IPS-11a (cell line): ENCODE results near the gene KCNQ2.
A peak's percentile ranks its signal among the peaks of the same experiment; 100 is the strongest.
"Not testable (repeated sequence)": the region's sequence is repeated elsewhere in the genome, so short reads cannot be mapped to it uniquely, and the experiment has no call there.

Source experiments
- H3K4me3 ChIP-seq: one replicate; pipeline ENCODE4 v1.5.1; 2013; ENCODE audit warnings: low read depth, low read length, control low read depth

Gene KCNQ2

DNA sequence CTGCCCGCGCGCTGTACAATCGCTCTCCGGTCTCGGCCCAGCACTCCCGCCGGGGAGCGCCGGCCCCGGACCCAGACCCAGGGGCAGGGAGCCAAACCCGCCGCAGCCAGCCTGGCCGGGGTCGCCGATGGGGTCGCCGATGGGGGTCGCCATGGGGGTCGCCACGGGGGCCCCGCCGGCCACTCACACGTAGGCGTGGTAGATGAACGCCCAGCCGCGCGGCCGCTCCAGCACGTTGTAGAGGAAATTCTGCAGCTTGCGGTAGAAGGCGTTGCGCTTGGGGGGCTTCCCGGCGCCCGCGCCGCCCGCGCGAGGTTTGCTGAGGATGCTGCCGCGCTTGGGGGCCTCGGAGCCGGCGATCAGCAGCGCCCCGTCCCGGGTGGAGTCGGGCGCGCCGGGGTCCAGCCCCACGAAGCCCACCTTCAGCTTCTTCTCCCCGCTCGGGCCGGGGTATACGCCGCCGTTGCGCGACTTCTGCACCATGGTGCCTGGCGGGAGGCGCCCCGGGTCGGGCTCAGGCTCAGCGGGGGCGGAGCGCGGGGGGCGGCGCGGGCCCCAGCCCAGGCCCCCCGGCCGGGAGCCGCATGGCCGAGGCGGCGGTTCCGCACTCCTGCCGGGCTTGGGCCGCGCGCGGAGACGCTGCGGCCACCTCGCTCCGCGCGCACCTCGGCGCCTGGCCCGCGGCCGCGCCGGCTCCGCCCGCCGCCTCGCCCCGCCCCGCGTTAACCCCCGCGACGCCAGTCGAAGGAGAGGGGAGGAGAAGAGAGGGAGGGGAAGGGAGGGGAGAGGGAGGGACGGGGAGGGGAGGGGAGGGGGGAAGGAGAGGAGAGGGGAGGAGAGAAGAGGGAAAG, at the start of gene KCNQ2:
Gene KCNQ2, minus strand, starts transcription at position 675 of the 851 bp plus-strand sequence. Its CDS starts 192 bp downstream, at position 483.
- H3K4me3 ChIP-seq, result peak within 1 kb of the TSS; percentile 60

DNA sequence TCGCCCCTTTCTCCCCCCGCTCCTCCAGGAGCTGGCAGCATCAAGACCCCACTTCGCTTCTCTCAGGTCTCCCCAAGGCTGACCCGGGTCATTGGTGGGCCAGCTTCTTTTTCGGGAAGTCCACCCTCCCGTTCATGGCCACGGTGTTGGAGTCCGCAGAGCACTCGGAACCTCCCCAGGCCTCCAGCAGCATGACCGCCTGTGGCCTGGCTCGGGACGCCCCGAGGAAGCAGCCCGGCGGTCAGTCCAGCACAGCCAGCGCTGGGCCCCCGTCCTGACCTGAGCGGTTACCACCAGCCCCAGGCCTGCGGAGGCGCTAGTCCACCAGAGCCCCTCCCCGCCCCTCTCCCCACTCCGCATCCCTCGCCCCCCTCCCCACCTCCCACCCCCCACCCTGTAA, 49.1 kb upstream of the KCNQ2 start:
- peak overlapping the region; percentile 89 for H3K4me3 ChIP-seq

DNA sequence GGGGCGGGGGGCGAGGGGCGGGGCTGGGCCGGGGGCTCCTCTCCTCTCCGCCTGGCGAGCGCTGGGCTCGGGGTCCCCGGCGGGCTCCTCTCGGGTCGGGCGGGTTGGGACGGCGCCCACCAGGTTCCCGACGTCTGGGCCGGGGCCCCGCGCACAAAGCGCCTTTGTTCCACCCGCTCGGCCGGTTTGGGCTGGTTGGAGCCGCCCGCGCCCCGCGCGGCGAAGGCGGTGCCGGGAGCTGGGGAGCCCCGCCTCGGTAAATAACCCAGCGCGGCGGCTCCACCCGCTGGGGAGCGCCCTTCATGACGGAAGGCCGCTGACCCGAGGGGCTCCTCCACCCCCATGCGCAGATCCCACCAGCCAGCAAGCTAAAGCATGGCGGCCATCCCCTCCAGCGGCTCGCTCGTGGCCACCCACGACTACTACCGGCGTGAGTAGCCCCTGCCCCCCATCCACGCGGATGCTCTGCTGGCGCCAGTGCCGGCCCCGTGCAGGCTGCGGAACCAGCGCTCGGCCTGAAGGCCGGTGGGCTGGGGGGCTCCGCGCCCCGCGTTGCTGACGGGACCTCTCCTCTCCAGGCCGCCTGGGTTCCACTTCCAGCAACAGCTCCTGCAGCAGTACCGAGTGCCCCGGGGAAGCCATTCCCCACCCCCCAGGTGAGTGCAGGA, 48.6 kb upstream of the KCNQ2 start:
- H3K4me3 ChIP-seq, result peak overlapping the region; percentile 89

DNA sequence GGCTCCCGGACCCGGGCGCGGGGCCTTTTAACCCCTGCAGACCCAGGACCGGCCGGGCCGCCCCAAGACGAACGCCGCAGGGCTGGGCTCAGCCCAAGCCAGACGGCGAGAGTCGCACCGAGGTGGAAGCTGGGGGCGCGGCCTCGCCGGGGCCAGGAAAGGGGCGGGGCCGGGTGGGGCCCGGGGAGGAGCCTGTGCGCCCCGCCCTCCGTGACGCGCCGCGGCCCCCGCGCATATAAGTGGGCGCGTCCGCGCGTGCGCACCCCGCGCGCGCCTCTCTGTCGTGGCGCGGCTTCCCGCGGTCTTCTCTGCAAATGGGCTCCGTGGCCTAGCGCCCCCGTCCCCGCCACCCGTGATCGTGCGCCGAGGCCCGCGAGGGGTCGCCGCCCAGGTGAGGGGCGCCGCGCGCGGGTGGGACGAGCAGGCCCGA, 48.1 kb upstream of the KCNQ2 start, which contains the start of gene PPDPF:
Gene PPDPF, plus strand, starts transcription at position 262 of the 430 bp plus-strand sequence. CDS start 544 bp downstream, outside the sequence.
- H3K4me3 ChIP-seq, result peak within 1 kb of the TSS; percentile 89

DNA sequence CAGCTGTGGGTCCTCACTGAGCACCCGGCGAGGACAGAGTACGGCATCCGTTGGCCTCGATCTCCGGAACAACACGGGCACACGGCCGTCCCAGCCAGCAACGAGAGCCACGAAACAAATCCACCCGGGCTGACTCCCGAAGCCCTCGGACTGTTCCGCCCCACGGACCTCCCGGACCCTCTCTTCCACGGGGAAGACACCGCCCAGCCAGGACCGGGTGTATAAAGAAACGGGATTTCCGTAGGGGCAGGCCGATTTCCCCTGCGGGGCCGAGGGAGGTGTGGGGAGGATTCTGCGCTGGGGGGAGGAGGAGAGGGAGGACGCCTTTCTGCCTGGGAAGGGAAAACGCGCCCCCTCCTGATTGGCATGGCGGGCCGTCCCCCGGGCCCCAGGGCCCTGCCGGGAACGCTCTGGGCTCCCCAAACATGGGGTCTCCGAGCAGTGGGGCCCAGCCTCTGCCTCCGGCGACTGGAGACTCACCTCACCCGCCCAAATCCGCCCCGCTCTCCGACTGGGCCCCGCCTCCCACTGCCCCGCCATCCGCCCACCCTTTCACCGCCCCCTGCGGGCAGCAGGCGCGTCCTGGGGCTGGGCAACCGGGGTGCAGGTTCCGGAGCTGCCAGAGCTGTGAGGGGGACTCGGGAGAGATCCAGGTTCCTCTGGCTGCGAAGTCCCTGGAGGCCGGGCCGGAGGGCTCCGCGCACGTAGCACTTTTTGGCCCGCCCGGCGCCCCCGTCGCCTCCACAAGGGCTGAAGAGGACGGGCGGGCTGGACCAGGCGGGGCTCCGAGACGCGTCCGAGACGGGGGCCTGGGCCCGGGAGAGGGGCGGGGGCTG, 47.4 kb upstream of the KCNQ2 start:
- H3K4me3 ChIP-seq, result peak overlapping the region; percentile 45

DNA sequence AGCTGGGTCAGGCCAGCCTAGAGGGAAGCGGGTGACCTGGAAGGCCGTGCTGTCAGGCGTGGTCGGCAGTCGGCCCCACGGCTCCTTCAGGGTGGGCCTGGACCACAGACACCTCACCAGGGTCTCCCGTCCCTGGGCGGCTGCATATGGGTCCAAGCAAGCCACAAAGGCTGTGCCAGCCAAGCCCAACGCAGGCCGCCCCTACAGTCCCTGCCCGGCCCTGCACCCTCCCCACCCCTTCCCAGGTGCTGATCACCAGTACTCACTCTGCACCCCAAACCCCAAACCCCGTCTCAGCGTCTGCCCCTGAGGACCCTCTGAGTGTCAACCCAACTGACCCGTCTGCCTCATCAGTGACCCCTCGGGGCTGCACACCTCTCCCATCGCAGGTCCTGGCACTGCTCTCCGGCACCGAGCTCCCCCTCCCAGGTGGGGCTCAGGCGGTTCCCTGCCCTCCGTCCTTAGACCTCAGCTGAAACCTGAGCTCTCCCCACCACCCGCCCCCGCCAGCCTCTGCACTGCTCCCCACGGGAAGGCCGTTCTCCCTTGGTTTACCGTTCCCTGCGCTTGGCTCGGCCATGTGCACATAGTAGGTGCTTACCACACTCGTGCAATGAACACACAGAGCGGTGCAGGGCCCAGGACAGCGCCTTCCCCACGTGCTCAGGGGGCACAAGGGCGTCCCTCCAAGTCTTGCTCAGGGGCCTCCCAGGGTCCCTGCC, 46.7 kb upstream of the KCNQ2 start:
- H3K4me3 ChIP-seq, result peak overlapping the region; percentile 15

DNA sequence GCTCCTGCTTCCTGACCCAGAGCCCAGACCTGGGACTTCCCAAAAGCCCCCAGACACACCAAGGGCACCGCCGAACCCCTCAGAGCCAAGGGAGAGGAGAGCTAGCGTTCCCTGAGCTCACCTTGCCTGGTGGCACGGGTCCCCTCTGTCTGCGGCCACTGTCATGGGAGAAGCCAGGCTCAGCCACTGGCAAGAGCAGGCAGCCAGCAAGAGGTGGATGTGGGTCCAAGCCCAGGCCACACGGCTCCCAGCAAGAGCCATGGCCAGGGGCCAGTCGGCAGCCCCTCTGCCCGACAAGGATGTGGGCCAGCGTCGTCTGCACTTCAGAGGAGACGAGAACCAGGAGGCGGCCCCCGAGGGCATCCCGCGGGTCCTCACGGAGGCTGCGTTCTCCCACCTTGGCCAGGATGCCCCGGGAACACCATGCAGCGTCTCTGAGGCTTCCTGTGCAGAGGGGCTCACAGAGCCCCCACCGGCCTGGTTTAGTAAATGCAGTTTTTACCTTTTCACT, 46.0 kb upstream of the KCNQ2 start:
- H3K4me3 ChIP-seq, result no peak overlapping the region

DNA sequence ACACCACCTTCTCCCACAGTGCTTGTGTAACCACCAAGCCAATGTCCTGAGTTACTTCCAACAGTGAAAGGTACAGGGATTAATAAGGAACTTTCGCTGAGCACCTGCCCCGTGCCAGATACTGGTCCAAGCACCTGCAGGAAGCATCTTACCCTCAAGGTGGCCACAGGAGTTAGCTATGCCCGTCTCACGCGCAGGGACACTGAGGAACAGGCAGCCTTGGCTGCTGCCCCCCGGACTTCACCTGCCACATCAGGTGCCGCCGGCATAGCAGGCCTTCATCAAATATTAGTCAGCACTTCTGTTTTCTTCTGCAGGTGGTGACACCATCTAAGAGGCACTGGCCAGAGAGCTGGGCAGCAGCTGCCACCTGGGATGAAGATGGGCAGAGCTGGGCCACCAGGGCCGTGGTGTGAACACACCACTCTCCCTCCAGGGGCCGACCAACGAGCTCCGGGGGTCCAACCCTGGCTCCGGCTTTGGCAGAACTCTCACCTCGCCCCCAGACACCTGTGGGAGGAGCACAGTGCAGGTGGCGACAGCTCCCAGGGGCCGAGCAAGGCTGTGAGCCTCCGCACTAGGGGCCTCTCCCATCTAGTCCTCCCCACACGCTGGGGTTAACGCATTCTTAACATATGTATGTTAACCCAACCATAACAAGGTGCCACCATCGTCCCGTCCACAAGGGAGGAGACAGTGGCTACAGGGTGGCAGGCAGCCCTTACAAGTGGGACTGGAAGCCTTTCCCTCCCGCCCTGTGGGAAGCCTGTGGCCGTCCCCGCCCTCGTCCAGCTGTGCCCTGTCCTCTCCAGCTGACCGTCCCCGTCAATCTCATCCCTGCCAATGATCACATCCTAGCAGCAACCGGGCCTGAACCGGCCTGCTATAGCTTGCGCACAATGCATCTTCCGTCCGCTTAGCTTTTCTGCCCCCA, 45.2 kb upstream of the KCNQ2 start:
- H3K4me3 ChIP-seq, result no peak overlapping the region

DNA sequence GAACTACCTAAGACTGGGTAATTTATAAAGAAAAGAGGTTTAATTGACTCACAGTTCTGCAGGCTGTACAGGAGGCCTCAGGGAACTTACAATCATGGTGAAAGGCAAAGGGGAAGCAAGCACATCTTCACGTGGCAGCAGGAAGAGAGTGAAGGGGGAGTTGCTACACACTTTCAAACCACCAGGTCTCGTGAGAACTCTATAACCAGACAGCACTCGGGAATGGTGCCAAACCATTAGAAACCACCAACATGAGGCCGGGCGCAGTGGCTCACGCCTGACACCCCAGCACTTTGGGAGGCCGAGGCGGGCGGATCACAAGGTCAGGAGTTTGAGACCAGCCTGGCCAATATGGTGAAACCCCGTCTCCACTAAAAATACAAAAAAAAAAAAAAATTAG, 42.1 kb upstream of the KCNQ2 start:
- H3K4me3 ChIP-seq, result not testable (repeated sequence)

DNA sequence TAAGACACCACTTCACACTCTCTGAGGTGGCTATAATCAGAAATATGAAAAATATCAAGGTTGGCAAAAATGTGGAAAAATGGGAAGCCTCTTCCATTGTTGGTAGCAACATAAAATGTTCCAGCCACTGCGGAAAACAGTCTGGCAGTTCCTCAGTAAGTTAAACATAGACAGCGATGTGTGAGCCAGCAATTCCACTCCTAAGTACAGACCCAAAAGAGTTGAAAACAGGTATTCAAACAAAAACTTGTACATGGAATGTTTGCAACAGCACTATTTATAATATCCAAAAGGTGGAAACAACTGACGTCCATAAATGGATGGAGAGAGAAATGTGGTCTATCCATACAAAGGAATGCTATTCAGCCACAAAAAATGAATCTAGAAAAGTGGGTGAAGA, 40.8 kb upstream of the KCNQ2 start:
- H3K4me3 ChIP-seq, result no peak overlapping the region

DNA sequence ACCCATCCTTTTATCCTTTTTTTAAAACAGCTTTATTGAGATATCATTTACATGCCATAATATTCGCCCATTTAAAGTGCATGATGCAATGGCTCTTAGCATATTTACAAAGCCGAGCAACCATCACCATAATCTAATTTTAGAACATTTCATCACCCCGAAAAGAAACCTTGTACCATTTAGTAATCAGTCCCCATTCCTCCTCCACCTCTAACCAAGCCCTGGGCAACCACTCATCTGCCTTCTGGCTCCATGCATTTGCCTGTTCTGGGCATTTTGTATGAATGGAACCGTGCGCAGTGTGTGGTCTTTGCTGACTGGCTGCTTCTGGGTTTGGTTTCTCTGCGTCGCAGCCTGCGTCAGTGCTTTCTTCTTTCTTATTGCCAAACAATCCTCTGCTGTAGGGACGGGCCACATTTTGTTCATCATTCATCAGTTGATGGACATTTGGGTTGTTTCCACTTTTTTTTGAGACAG, 36.7 kb upstream of the KCNQ2 start:
- no peak overlapping the region for H3K4me3 ChIP-seq

DNA sequence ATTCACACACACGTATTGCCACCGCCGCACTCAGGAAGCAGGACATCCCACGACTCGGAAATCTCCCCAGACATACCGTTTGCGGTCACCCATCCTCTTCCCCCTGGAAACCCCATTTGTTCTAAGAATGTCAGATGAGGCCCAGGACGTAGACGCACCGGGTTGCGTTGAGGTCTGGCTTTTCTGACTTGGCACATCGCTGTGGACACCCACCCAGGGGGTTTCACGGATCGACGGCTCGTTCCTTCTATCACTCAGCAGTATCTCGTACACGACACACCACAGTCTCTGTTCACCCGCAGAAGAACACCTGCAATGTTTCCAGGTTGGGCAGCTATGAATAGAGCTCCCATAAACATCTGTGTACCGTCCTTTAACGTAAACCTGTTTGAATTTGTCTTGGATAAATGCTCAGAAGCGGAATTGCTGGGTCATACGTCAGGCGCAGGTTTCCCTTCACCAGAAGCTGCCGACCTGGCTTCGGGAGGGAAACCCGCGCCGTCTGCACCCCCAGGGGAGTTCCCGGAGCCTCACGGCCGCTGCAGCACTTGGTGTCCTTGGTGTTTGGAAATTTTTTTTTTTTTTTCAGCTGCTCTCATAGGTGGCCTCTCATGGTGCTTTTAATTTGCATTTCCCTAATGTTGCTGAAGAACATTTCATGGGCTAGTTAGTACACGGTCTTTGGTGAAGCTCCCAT, 35.8 kb upstream of the KCNQ2 start:
- no peak overlapping the region for H3K4me3 ChIP-seq

DNA sequence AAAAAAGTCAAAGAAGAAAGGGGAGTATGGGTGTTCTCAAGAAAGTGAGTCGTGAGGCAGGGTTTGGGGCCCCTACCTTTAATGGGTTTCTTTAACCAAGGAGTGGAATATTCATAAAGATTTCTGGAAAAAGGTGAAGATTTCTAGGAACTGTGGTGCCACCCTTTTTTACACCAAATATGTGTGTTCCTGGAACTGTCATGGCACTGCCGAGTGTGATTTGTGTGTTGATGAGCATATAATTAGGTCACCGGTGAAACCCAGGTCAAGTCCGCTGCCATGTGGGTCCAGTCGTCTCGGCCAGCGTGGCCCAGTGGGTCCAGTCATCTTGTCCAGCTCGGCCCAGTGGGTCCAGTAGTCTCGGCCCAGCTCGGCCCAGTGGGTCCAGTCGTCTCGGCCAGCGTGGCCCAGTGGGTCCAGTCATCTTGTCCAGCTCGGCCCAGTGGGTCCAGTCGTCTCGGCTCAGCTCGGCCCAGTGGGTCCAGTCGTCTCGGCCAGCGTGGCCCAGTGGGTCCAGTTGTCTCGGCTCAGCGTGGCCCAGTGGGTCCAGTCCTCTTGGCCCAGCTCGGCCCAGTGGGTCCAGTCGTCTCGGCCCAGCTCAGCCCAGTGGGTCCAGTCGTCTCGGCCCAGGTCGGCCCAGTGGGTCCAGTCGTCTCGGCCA, 34.8 kb upstream of the KCNQ2 start:
- no peak overlapping the region for H3K4me3 ChIP-seq

DNA sequence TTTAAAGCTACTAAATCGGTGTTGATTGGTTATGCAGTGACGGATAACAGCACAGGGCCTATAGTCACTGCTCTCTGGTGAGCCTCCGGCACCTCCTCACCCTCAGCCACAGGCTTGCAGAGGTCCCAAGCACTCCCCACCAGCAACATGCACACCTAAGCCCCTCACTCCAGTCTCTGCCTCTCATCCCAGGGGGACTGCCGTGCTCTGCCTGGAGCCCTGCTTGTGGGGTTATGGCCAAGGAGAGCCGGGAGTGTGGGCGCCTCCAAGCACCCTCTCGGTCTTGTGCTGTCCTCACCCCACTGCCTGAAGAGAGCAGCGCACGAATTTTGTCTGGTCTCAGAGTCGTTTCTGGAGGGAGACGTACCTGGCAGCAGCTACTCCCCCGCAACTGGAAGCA, 33.3 kb upstream of the KCNQ2 start:
- no peak overlapping the region for H3K4me3 ChIP-seq

DNA sequence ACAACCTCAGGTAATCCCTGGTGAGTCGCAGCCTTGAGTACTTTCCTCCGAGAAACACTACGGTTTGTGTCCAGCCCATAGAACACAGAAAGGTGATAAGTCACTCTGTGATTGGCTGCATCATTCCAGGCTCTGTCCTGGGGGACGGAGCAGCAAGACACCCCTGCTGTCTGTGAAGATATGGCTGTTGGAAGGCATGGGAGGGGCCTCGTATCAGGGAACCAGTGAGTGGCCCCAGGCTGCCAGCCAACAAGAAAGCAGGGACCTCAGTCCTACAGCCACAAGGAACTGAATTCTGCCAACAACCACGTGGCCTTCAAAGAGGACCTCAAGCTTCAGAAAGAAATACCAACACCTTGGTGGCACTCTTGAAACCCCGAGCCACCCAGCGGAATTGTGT, 32.8 kb upstream of the KCNQ2 start:
- no peak overlapping the region for H3K4me3 ChIP-seq

DNA sequence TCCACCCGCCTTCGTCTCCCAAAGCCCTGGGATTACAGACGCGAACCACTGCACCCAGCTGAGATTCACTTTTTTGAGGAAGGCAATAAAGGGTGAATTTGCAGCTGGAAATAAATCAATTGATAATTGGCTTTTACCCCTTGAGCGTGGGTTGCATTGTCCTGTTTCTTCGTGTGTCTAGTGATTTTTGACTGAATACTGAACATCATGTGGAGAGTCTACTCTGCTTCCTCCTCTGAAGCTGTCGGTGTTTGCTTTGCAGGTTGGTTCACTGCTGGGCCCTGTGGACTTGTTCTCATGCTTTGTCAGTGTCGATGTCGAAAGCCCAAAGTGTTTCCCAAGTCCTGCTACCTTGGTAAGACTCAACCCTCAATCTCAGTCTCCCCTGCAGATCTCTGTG, 32.2 kb upstream of the KCNQ2 start:
- no peak overlapping the region for H3K4me3 ChIP-seq

DNA sequence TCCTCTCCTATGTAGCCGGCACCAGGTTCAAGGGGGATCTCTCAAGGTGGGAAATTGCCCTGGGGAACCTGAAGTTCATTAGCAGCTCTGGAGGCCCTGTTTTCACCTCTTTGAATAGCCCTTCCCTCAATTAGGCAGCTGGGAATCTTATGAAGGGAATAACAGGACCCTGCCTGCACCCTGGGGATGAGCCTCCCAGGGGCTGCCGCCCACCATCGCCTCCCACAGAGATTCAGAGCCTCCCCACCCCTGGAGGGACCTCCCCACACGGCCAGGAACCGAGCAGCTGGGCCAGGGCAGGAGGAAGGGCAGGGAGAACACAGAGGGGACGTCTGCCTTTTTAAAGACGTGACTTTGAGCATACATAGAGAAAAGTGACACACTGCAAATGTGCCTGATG, 31.1 kb upstream of the KCNQ2 start:
- no peak overlapping the region for H3K4me3 ChIP-seq

DNA sequence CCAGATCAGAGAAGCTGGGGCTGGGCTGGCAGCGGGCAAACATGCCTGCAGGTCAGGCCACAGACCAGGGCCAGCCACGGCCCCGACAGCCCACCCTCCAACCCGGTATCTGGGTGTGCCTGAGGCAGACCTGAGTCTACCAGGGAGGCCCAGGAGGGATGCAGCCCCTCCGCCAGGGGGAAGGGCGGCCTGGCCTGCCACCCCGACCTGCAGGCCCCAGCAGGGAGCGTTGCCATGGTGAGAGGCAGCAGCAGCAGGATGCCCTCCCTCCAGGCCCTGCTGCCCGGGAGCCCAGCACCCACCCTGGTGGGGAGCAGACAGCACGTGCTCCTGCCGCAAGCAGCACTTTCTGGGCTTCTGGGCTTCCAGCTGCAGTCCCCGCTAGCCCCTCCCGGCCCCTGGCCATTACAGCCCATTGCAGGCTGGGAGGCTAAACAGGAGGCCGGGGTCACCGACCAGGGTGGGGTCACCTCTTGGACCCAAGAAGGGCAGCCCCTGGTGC, 30.3 kb upstream of the KCNQ2 start:
- no peak overlapping the region for H3K4me3 ChIP-seq
